GM23338 (cell line): Measurements from ENCODE around the gene GSC2. TPM values are rescaled to one million over a fixed set of nuclear protein-coding genes. Genes with fewer than 3 reads are reported as not detected.
A peak's percentile ranks its signal among the peaks of the same experiment; 100 is the strongest.

Source experiments
- ATAC-seq: fragments of 200-7000 bp; cut with Tn5 transposase; 3 replicates; pipeline ENCODE4 v1.9.1; 2020
- DNase-seq: peaks from one replicate; pipeline ENCODE4 v3.0.0-alpha.2; 2015; ENCODE audit warnings: low spot score
- H2AFZ ChIP-seq: fragments of 200-600 bp; sonication (generic); 2 replicates; pipeline ENCODE4 v1.8.0; 2016; ENCODE audit warnings: antibody characterized with exemption, mild to moderate bottlenecking, moderate library complexity
- H3F3A ChIP-seq: fragments of 200-600 bp; sonication (generic); replicated peaks from 2 replicates; pipeline ENCODE4 v1.8.0; 2017; ENCODE audit warnings: antibody characterized with exemption, mixed run types, low read depth
- H3K27ac ChIP-seq: fragments of 200-600 bp; sonication (generic); 2 replicates; pipeline ENCODE4 v1.6.1; 2016; ENCODE audit warnings: low read depth
- H3K27me3 ChIP-seq: fragments of 200-600 bp; sonication (generic); 2 replicates; pipeline ENCODE4 v1.8.0; 2016; ENCODE audit warnings: mild to moderate bottlenecking, mixed run types, moderate library complexity; ENCODE audit not compliant: insufficient read depth
- H3K36me3 ChIP-seq: fragments of 200-600 bp; sonication (generic); 2 replicates; pipeline ENCODE4 v1.8.0; 2016; ENCODE audit warnings: mild to moderate bottlenecking; ENCODE audit not compliant: insufficient read depth
- H3K4me1 ChIP-seq: fragments of 200-600 bp; sonication (generic); 2 replicates; pipeline ENCODE4 v1.8.0; 2016; ENCODE audit warnings: mild to moderate bottlenecking, moderate library complexity; ENCODE audit not compliant: insufficient read depth
- H3K4me2 ChIP-seq: fragments of 200-600 bp; sonication (generic); 2 replicates; pipeline ENCODE4 v1.7.1; 2017; ENCODE audit warnings: mixed run types
- H3K4me3 ChIP-seq: fragments of 200-600 bp; sonication (generic); 2 replicates; pipeline ENCODE4 v1.6.1; 2016; ENCODE audit warnings: mixed run types
- H3K79me2 ChIP-seq: fragments of 200-600 bp; sonication (generic); replicated peaks from 2 replicates; pipeline ENCODE4 v1.8.0; 2017; ENCODE audit warnings: mild to moderate bottlenecking; ENCODE audit not compliant: insufficient read depth
- H3K9me2 ChIP-seq: fragments of 200-600 bp; sonication (generic); 2 replicates; pipeline ENCODE4 v1.8.0; 2017; ENCODE audit not compliant: insufficient read depth
- H4K20me1 ChIP-seq: fragments of 200-600 bp; sonication (generic); replicated peaks from 2 replicates; pipeline ENCODE4 v1.8.0; 2017; ENCODE audit warnings: mild to moderate bottlenecking; ENCODE audit not compliant: insufficient read depth
- H3K27ac Mint-ChIP-seq: 2 replicates; pipeline ENCODE4 v1.8.0; 2020; ENCODE audit warnings: inconsistent platforms, mild to moderate bottlenecking, moderate library complexity, mixed read lengths
- H3K27me3 Mint-ChIP-seq: 3 replicates; pipeline ENCODE4 v1.8.0; 2022; ENCODE audit warnings: low read depth, mild to moderate bottlenecking, moderate library complexity, mixed read lengths, inconsistent platforms; ENCODE audit not compliant: insufficient read depth, poor library complexity
- H3K36me3 Mint-ChIP-seq: 3 replicates; pipeline ENCODE4 v1.8.0; 2021; ENCODE audit warnings: low read depth, mild to moderate bottlenecking, inconsistent platforms, moderate library complexity, mixed read lengths
- H3K4me1 Mint-ChIP-seq: 3 replicates; pipeline ENCODE4 v1.8.0; 2020; ENCODE audit warnings: mild to moderate bottlenecking, inconsistent platforms, mixed read lengths
- H3K4me3 Mint-ChIP-seq: 3 replicates; pipeline ENCODE4 v1.8.0; 2021; ENCODE audit warnings: moderate library complexity, mild to moderate bottlenecking, inconsistent platforms, mixed read lengths
- H3K9me3 Mint-ChIP-seq: 3 replicates; pipeline ENCODE4 v1.8.0; 2020; ENCODE audit warnings: moderate library complexity, mild to moderate bottlenecking, inconsistent platforms, mixed read lengths
- EZH2phosphoT487 ChIP-seq: fragments of 200-600 bp; sonication (generic); IDR thresholded peaks from one replicate; pipeline ENCODE4 v1.8.1; 2018; ENCODE audit warnings: antibody characterized with exemption; ENCODE audit not compliant: unreplicated experiment
- NANOG ChIP-seq: IDR thresholded peaks from 2 replicates; pipeline ENCODE4 v1.6.1; 2016; ENCODE audit warnings: antibody characterized with exemption, borderline replicate concordance
- ZNF331 ChIP-seq: fragments of 250-450 bp; sonication (Bioruptor Pico); IDR thresholded peaks from 2 replicates; pipeline ENCODE4 v1.5.0; 2020; ENCODE audit warnings: low read depth, mild to moderate bottlenecking, moderate library complexity
- polyA plus RNA-seq: library from polyadenylated mRNA; unstranded; fragments of >200 nt; fragmentation: Nextera tagmentation; extraction: Ambion mirVana; gene quantifications from 2 replicates; pipeline ENCODE4 v1.2.1, GENCODE V29; 2016
- total RNA-seq: library from RNA; depleted of rRNA; stranded (reverse); fragments of >200 nt; shearing (Covaris generic); gene quantifications from 2 replicates; pipeline ENCODE4 v1.2.3, GENCODE V29; 2014
- TF ChIP-seq, protein P1 (sequence below), 2 experiments: fragments of 200-600 bp in 1 of 2; sonication (generic) in 1 of 2; conservative IDR thresholded peaks; 2 replicates each; pipeline versions ENCODE4 v1.5.1 to v1.6.1; 2016 to 2017; ENCODE audit warnings: antibody characterized with exemption in 2 of 2, low read depth in 2 of 2, mild to moderate bottlenecking in 2 of 2, moderate library complexity in 1 of 2
- TF ChIP-seq, protein P2 (sequence below): fragments of 250-450 bp; sonication (Bioruptor Pico); IDR thresholded peaks from 2 replicates; pipeline ENCODE4 v1.5.0; 2020; ENCODE audit warnings: mild to moderate bottlenecking, moderate library complexity
- TF ChIP-seq, protein P3 (sequence below): IDR thresholded peaks from one replicate; pipeline ENCODE4 v1.6.1; 2018; ENCODE audit warnings: antibody characterized with exemption; ENCODE audit not compliant: unreplicated experiment

The GSC2 gene
- total and polyA plus RNA-seq, 2 experiments from 2014 or later = not detected

DNA sequence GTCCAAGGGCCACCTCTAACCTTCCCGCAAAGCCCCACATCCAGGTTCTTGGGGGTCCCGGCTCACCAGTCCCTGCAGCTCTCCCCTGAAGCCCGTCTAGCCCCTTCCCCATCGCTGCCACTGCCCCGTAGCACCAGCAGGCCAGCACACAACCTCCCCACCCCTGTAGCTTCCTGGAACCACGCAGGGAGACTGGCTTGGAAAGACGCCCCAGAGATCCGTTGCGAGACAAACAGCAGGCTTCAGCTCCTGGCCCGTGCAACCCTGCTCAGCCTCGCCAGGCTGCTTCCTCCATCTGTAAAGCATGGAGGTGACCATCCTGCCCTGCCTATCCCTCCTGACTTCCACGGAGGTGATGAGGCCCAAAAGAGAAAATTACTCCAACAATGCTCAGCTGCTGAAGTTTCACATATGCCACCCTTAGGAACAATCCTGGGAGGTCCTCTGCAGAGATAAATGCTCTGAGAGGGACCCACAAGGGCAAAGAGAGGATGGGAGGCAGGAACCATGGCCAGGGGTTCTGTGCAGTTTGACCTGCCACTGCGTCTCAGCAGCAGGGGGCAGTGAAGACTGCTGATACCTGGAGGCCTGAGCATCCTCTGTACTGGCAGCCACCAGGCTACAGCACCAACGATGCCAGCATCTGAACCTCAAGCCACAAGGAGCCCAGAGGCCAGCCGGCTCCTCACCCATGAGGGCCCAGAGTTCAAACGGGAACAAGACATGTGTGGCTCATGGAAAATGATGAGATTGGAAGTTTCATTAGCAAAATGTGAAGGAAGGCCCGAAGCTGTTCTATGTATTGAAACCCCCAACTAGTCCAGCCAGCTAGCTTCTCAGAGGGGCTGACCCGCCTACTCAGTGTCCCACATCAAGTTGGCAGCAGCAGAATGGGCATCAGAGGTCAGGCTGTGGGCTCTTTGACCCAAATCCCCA is 44.0 kb downstream of the GSC2 start:
- H3K27me3 Mint-ChIP-seq = peaks cover 5% of the 10 kb centered on the region
- no peaks in the 10 kb centered on the region for H3K36me3 ChIP-seq
- no peaks in the 10 kb centered on the region for H3K9me2 ChIP-seq
- peaks cover 20% of the 10 kb centered on the region for H3K4me1 ChIP-seq
- ATAC-seq (peak; percentile 72), DNase-seq (peak; percentile 51)
- H2AFZ ChIP-seq = no peak overlapping the region
- H3F3A ChIP-seq = no peaks in the 10 kb centered on the region
- peaks cover 100% of the 10 kb centered on the region for H3K79me2 ChIP-seq
- no peak for TF ChIP-seq NANOG
- TF ChIP-seq, protein P1, sequence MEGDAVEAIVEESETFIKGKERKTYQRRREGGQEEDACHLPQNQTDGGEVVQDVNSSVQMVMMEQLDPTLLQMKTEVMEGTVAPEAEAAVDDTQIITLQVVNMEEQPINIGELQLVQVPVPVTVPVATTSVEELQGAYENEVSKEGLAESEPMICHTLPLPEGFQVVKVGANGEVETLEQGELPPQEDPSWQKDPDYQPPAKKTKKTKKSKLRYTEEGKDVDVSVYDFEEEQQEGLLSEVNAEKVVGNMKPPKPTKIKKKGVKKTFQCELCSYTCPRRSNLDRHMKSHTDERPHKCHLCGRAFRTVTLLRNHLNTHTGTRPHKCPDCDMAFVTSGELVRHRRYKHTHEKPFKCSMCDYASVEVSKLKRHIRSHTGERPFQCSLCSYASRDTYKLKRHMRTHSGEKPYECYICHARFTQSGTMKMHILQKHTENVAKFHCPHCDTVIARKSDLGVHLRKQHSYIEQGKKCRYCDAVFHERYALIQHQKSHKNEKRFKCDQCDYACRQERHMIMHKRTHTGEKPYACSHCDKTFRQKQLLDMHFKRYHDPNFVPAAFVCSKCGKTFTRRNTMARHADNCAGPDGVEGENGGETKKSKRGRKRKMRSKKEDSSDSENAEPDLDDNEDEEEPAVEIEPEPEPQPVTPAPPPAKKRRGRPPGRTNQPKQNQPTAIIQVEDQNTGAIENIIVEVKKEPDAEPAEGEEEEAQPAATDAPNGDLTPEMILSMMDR (conservative IDR thresholded peaks at IDR 0.05; ENCODE audit: low read depth in 2 of 2) = peak; percentile 48 to 64
- H3K9me3 Mint-ChIP-seq = no peaks in the 10 kb centered on the region
- H3K27me3 ChIP-seq = no peaks in the 10 kb centered on the region
- H3K4me3 ChIP-seq = no peak overlapping the region
- H3K27ac ChIP-seq = no peak overlapping the region
- no peaks in the 10 kb centered on the region for H3K36me3 Mint-ChIP-seq
- peaks cover 72% of the 10 kb centered on the region for H4K20me1 ChIP-seq
- 0 out of 2 replicates have a peak overlapping the region, but pooled peaks have one; percentile 30 for H3K27ac Mint-ChIP-seq
- no peak overlapping the region for H3K4me2 ChIP-seq
- H3K4me3 Mint-ChIP-seq = no peak overlapping the region
- peaks cover 23% of the 10 kb centered on the region for H3K4me1 Mint-ChIP-seq

DNA sequence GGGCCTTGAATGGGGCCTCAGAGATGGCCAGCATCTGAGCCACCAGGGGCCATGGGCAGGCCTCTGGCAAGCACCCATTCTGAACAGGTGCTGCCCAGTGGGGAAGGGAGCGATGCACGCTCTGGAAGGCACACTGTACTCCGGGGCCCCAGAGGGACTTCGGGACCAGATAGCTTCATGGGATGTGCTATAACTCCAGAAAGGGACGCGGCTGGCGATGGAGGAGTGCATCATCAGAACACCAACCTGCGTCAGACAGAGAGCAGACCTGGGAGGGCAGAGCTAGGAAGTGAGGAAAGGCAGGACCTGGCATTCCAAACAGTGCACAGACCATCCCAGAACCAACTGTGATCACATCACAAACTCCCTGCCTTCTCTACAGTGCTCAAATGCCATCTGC is 44.6 kb downstream of the GSC2 start:
- no peaks in the 10 kb centered on the region for H3K9me3 Mint-ChIP-seq
- no peaks in the 10 kb centered on the region for H3K9me2 ChIP-seq
- peaks cover 14% of the 10 kb centered on the region for H3K4me1 ChIP-seq
- TF ChIP-seq, protein P2, sequence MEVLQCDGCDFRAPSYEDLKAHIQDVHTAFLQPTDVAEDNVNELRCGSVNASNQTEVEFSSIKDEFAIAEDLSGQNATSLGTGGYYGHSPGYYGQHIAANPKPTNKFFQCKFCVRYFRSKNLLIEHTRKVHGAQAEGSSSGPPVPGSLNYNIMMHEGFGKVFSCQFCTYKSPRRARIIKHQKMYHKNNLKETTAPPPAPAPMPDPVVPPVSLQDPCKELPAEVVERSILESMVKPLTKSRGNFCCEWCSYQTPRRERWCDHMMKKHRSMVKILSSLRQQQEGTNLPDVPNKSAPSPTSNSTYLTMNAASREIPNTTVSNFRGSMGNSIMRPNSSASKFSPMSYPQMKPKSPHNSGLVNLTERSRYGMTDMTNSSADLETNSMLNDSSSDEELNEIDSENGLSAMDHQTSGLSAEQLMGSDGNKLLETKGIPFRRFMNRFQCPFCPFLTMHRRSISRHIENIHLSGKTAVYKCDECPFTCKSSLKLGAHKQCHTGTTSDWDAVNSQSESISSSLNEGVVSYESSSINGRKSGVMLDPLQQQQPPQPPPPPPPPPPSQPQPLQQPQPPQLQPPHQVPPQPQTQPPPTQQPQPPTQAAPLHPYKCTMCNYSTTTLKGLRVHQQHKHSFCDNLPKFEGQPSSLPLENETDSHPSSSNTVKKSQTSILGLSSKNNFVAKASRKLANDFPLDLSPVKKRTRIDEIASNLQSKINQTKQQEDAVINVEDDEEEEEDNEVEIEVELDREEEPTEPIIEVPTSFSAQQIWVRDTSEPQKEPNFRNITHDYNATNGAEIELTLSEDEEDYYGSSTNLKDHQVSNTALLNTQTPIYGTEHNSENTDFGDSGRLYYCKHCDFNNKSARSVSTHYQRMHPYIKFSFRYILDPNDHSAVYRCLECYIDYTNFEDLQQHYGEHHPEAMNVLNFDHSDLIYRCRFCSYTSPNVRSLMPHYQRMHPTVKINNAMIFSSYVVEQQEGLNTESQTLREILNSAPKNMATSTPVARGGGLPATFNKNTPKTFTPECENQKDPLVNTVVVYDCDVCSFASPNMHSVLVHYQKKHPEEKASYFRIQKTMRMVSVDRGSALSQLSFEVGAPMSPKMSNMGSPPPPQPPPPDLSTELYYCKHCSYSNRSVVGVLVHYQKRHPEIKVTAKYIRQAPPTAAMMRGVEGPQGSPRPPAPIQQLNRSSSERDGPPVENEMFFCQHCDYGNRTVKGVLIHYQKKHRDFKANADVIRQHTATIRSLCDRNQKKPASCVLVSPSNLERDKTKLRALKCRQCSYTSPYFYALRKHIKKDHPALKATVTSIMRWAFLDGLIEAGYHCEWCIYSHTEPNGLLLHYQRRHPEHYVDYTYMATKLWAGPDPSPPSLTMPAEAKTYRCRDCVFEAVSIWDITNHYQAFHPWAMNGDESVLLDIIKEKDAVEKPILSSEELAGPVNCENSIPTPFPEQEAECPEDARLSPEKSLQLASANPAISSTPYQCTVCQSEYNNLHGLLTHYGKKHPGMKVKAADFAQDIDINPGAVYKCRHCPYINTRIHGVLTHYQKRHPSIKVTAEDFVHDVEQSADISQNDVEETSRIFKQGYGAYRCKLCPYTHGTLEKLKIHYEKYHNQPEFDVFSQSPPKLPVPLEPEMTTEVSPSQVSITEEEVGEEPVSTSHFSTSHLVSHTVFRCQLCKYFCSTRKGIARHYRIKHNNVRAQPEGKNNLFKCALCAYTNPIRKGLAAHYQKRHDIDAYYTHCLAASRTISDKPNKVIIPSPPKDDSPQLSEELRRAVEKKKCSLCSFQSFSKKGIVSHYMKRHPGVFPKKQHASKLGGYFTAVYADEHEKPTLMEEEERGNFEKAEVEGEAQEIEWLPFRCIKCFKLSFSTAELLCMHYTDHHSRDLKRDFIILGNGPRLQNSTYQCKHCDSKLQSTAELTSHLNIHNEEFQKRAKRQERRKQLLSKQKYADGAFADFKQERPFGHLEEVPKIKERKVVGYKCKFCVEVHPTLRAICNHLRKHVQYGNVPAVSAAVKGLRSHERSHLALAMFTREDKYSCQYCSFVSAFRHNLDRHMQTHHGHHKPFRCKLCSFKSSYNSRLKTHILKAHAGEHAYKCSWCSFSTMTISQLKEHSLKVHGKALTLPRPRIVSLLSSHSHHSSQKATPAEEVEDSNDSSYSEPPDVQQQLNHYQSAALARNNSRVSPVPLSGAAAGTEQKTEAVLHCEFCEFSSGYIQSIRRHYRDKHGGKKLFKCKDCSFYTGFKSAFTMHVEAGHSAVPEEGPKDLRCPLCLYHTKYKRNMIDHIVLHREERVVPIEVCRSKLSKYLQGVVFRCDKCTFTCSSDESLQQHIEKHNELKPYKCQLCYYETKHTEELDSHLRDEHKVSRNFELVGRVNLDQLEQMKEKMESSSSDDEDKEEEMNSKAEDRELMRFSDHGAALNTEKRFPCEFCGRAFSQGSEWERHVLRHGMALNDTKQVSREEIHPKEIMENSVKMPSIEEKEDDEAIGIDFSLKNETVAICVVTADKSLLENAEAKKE = no peak
- TF ChIP-seq EZH2phosphoT487 (no peak), ZNF331 (CRISPR knock-in tag) (no peak)
- TF ChIP-seq, protein P3, sequence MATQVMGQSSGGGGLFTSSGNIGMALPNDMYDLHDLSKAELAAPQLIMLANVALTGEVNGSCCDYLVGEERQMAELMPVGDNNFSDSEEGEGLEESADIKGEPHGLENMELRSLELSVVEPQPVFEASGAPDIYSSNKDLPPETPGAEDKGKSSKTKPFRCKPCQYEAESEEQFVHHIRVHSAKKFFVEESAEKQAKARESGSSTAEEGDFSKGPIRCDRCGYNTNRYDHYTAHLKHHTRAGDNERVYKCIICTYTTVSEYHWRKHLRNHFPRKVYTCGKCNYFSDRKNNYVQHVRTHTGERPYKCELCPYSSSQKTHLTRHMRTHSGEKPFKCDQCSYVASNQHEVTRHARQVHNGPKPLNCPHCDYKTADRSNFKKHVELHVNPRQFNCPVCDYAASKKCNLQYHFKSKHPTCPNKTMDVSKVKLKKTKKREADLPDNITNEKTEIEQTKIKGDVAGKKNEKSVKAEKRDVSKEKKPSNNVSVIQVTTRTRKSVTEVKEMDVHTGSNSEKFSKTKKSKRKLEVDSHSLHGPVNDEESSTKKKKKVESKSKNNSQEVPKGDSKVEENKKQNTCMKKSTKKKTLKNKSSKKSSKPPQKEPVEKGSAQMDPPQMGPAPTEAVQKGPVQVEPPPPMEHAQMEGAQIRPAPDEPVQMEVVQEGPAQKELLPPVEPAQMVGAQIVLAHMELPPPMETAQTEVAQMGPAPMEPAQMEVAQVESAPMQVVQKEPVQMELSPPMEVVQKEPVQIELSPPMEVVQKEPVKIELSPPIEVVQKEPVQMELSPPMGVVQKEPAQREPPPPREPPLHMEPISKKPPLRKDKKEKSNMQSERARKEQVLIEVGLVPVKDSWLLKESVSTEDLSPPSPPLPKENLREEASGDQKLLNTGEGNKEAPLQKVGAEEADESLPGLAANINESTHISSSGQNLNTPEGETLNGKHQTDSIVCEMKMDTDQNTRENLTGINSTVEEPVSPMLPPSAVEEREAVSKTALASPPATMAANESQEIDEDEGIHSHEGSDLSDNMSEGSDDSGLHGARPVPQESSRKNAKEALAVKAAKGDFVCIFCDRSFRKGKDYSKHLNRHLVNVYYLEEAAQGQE = no peak
- H2AFZ ChIP-seq = no peak overlapping the region
- H3K27ac Mint-ChIP-seq = 0 out of 2 replicates have a peak overlapping the region, but pooled peaks have one; percentile 30
- H3K27me3 ChIP-seq = no peaks in the 10 kb centered on the region
- no peaks in the 10 kb centered on the region for H3K36me3 ChIP-seq
- H3K27ac ChIP-seq = no peak overlapping the region
- DNase-seq (no peak), ATAC-seq (no peak)
- peaks cover 100% of the 10 kb centered on the region for H3K79me2 ChIP-seq
- H3K4me2 ChIP-seq = no peak overlapping the region
- no peaks in the 10 kb centered on the region for H3K36me3 Mint-ChIP-seq
- H3K27me3 Mint-ChIP-seq = peaks cover 3% of the 10 kb centered on the region
- H3F3A ChIP-seq = no peaks in the 10 kb centered on the region
- H3K4me3 ChIP-seq = no peak overlapping the region
- H3K4me1 Mint-ChIP-seq = peaks cover 17% of the 10 kb centered on the region
- H3K4me3 Mint-ChIP-seq = no peak overlapping the region
- H4K20me1 ChIP-seq = peaks cover 72% of the 10 kb centered on the region
